ENCODE results near the gene NT5DC1. TPM values are rescaled to one million over a fixed set of nuclear protein-coding genes. Genes with fewer than 3 reads are reported as not detected.

Gene NT5DC1
- total and polyA plus RNA-seq, 10 of the 15 experiments (the other 5 are each of a cell fraction or from before 2014, with no cell fraction given): 40.8 to 140 (median 66.8) TPM

GRCh38 chr6:116189472-116189871 is 88.8 kb downstream of the NT5DC1 start:
- DNase-seq (ENCODE audit: low read depth, low spot score): no peak
- intact Hi-C loops (cut with micrococcal nuclease; ENCODE audit: unreplicated experiment): no loop called here
- no peak overlapping the region for H2AFZ ChIP-seq (ENCODE audit: control insufficient read depth, low read depth, low read length)
- H3K27me3 ChIP-seq (replicated peaks in 1 of 2; ENCODE audit: control insufficient read depth in 2 of 2, insufficient read depth in 2 of 2, low read length in 1 of 2): no peaks in the 10 kb centered on the region
- FAIRE-seq: no peak
- H3K4me3 ChIP-seq: no peak overlapping the region
- peaks cover 3% of the 10 kb centered on the region; the same call in 2 of the 3 replicates for H3K9me3 ChIP-seq (replicated peaks; ENCODE audit: control insufficient read depth, insufficient read depth, low read length)
- in situ Hi-C loops (cut with MboI): no loop called here
- no TSS peak for BruUV-seq (replicated peaks)
- CTCF ChIA-PET: interaction anchor here (1.0 kb wide), 1 partner anchor 27 kb away, joined by 3 read pairs; no protein-coding TSS in a partner anchor
- RAD21 ChIA-PET (ENCODE audit: unreplicated experiment): no interaction called here
- no peak overlapping the region for H3K27ac ChIP-seq (ENCODE audit: control insufficient read depth, insufficient read depth)
- SMC1A ChIA-PET (ENCODE audit: uncharacterized antibody, unreplicated experiment): interaction anchor here (1.9 kb wide), 1 partner anchor 9 kb away, joined by 5 read pairs; no protein-coding TSS in a partner anchor
- 93% methylated on average over 2 of the region's 2 CpGs for WGBS (ENCODE audit: insufficient coverage, insufficient replicate concordance, low lambda C conversion rate, missing lambda C conversion rate)
- no peak overlapping the region for H3K9ac ChIP-seq (ENCODE audit: control insufficient read depth, insufficient read depth, low read length)
- POLR2A ChIA-PET: no interaction called here
- peaks cover 0 to 3% of the 10 kb centered on the region in 2 experiments; a peak in 1 of 4 replicates for H3K36me3 ChIP-seq (ENCODE audit: control insufficient read depth in 2 of 2, insufficient read depth in 2 of 2, low read length in 1 of 2)
- H4K20me1 ChIP-seq (ENCODE audit: control insufficient read depth, insufficient read depth): no peaks in the 10 kb centered on the region
- no peak for ATAC-seq
- H3K79me2 ChIP-seq (ENCODE audit: control insufficient read depth, insufficient read depth, low read length): no peaks in the 10 kb centered on the region
- TF ChIP-seq EZH2 (IDR thresholded peaks at IDR 0.05; ENCODE audit: borderline replicate concordance, control insufficient read depth, low read depth, low read length) (no peak), BACH1 (IDR thresholded peaks at IDR 0.05; ENCODE audit: borderline replicate concordance) (no peak), ATF2 (IDR thresholded peaks at IDR 0.05; ENCODE audit: low read length) (no peak), CUX1 (IDR thresholded peaks at IDR 0.05; ENCODE audit: insufficient replicate concordance, low read depth, low read length) (no peak), FOXM1 (IDR thresholded peaks at IDR 0.05; ENCODE audit: low read depth, low read length) (no peak)
- no peaks in the 10 kb centered on the region for H3K4me1 ChIP-seq (ENCODE audit: control insufficient read depth, insufficient read depth, low read length)
- no peak overlapping the region for H3K4me2 ChIP-seq (ENCODE audit: control insufficient read depth, insufficient read depth)

Data from GM12878 (cell line).